Thyroid gland (tissue), 4 donors: Measurements from ENCODE around the gene TMCC3. TPM values are rescaled to one million over a fixed set of nuclear protein-coding genes. Genes with fewer than 3 reads are reported as not detected.

Source experiments
- DNase-seq, 2 donors: peaks; one replicate each; pipeline ENCODE4 v3.0.0-alpha.2; 2019
- H3K27ac ChIP-seq, 3 donors: fragments of 200-600 bp; sonication (generic); 1 replicate in 2 of 3; 2 replicates in 1 of 3; pipeline ENCODE4 v1.5.1; 2016 to 2019; ENCODE audit warnings: mild to moderate bottlenecking in 1 of 3, moderate library complexity in 1 of 3
- H3K27me3 ChIP-seq: fragments of 200-600 bp; sonication (generic); one replicate; pipeline ENCODE4 v1.5.1; 2019
- H3K36me3 ChIP-seq, 2 donors: fragments of 200-600 bp; sonication (generic); one replicate each; pipeline ENCODE4 v1.5.1; 2016 to 2019
- H3K4me1 ChIP-seq, 2 donors: fragments of 200-600 bp; sonication (generic); one replicate each; pipeline ENCODE4 v1.5.1; 2017 to 2019
- H3K4me3 ChIP-seq, 3 donors: fragments of 200-600 bp; sonication (generic); replicated peaks in 1 of 3; 1 replicate in 2 of 3; 2 replicates in 1 of 3; pipeline ENCODE4 v1.5.1; 2016; ENCODE audit warnings: mild to moderate bottlenecking in 1 of 3
- H3K9me3 ChIP-seq: fragments of 200-600 bp; sonication (generic); one replicate; pipeline ENCODE4 v1.5.1; 2017
- CTCF ChIP-seq, 6 experiments: fragments of 200-600 bp in 3 of 6; fragments of 450-650 bp in 3 of 6; sonication (generic) in 3 of 6; IDR thresholded peaks; one replicate each; pipeline ENCODE4 v1.5.1; 2016 to 2019; ENCODE audit warnings: antibody characterized with exemption in 6 of 6, mild to moderate bottlenecking in 2 of 6, inconsistent platforms in 1 of 6, moderate library complexity in 1 of 6
- POLR2A ChIP-seq, 2 donors: fragments of 450-650 bp; IDR thresholded peaks; one replicate each; pipeline ENCODE4 v1.6.1; 2017; ENCODE audit warnings: antibody characterized with exemption in 2 of 2, mild to moderate bottlenecking in 2 of 2, moderate library complexity in 1 of 2
- WGBS, 2 donors: methylation state at CpG; one replicate each; pipeline ENCODE4 v1.1.5; 2017; 5-methylcytosine and 5-hydroxymethylcytosine counted together
- intact Hi-C: fragments of 100-400 bp; cut with DNase I; formaldehyde crosslinking; loops from one replicate; pipeline ENCODE4 v1.15.1; 2023
- total RNA-seq, 4 donors: library from RNA; depleted of rRNA; stranded (reverse); fragments of >200 nt; gene quantifications; one replicate each; pipeline ENCODE4 v1.2.3, GENCODE V29; 2016

The TMCC3 gene
- total RNA-seq, 4 donors from 2014 or later, result 15.0 to 25.6 (median 19.3) TPM

GRCh38 chr12:94676922-94677321, 26.6 kb upstream of the TMCC3 start:
- no peak for DNase-seq
- 90 to 94% methylated on average over 2 of the region's 2 CpGs for WGBS, 2 donors
- H3K27me3 ChIP-seq, result no peaks in the 10 kb centered on the region
- H3K36me3 ChIP-seq, result no peaks in the 10 kb centered on the region
- H3K4me1 ChIP-seq, result peaks cover 8 to 12% of the 10 kb centered on the region in 2 donors
- peak overlapping the region in 2 of 3 donors; percentile 46 to 64 for H3K27ac ChIP-seq
- no peak overlapping the region for H3K4me3 ChIP-seq
- intact Hi-C loops, result no loop called here
- TF ChIP-seq POLR2A (IDR thresholded peaks at IDR 0.05), result no peak
- no peak for TF ChIP-seq CTCF (IDR thresholded peaks at IDR 0.05)
- no peaks in the 10 kb centered on the region for H3K9me3 ChIP-seq

- Histone ChIP-seq H3K27me3 (no peaks in the 10 kb centered on the region), H3K9me3 (no peaks in the 10 kb centered on the region), H3K27ac (no peak overlapping the region), H3K4me1 (peaks cover 12 to 15% of the 10 kb centered on the region in 2 donors), H3K36me3 (no peaks in the 10 kb centered on the region), H3K4me3 (no peak overlapping the region)
- WGBS, 2 donors, result 71 to 72% methylated on average over 9 of the region's 9 CpGs
- no peak for DNase-seq
- intact Hi-C loops, result no loop called here
- TF ChIP-seq POLR2A (IDR thresholded peaks at IDR 0.05), result no peak
- no peak for TF ChIP-seq CTCF (IDR thresholded peaks at IDR 0.05)
Measured at GRCh38 chr12:94676031-94676641, 25.8 kb upstream of the TMCC3 start.

GRCh38 chr12:94674835-94675234, 24.5 kb upstream of the TMCC3 start:
- 57% methylated on average over 6 of the region's 6 CpGs for WGBS, 2 donors
- Histone ChIP-seq H3K36me3 (no peaks in the 10 kb centered on the region), H3K27ac (no peak overlapping the region), H3K4me1 (peaks cover 12 to 15% of the 10 kb centered on the region in 2 donors), H3K4me3 (no peak overlapping the region), H3K9me3 (no peaks in the 10 kb centered on the region), H3K27me3 (no peaks in the 10 kb centered on the region)
- no peak for DNase-seq
- intact Hi-C loops, result no loop called here
- TF ChIP-seq CTCF (IDR thresholded peaks at IDR 0.05) (no peak), POLR2A (IDR thresholded peaks at IDR 0.05) (no peak)

- Histone ChIP-seq H3K27me3 (no peaks in the 10 kb centered on the region), H3K4me1 (peaks cover 12 to 15% of the 10 kb centered on the region in 2 donors), H3K4me3 (no peak overlapping the region), H3K36me3 (no peaks in the 10 kb centered on the region), H3K27ac (no peak overlapping the region), H3K9me3 (no peaks in the 10 kb centered on the region)
- intact Hi-C loops, result no loop called here
- no peak for TF ChIP-seq POLR2A (IDR thresholded peaks at IDR 0.05)
- DNase-seq, result no peak
- 53 to 65% methylated on average over 2 of the region's 2 CpGs for WGBS, 2 donors
Measured at GRCh38 chr12:94674051-94674451, 23.7 kb upstream of the TMCC3 start.

GRCh38 chr12:94673496-94673895, 23.1 kb upstream of the TMCC3 start:
- H3K9me3 ChIP-seq, result no peaks in the 10 kb centered on the region
- no peaks in the 10 kb centered on the region for H3K36me3 ChIP-seq
- no peaks in the 10 kb centered on the region for H3K27me3 ChIP-seq
- H3K27ac ChIP-seq, result no peak overlapping the region
- no peak for TF ChIP-seq CTCF (IDR thresholded peaks at IDR 0.05)
- no peak for TF ChIP-seq POLR2A (IDR thresholded peaks at IDR 0.05)
- intact Hi-C loops, result no loop called here
- WGBS, 2 donors, result 77 to 80% methylated on average over 4 of the region's 4 CpGs
- H3K4me1 ChIP-seq, result peaks cover 12 to 15% of the 10 kb centered on the region in 2 donors
- no peak overlapping the region for H3K4me3 ChIP-seq
- DNase-seq, result no peak
